HG03520 (cell line): ENCODE measurements around the gene KCNH8.

Experiments
- ATAC-seq: cut with Tn5 transposase; IDR thresholded peaks from one replicate; pipeline ENCODE4 v1.9.1; 2021; ENCODE audit warnings: mild to moderate bottlenecking, moderate library complexity; ENCODE audit not compliant: unreplicated experiment

The KCNH8 gene

DNA sequence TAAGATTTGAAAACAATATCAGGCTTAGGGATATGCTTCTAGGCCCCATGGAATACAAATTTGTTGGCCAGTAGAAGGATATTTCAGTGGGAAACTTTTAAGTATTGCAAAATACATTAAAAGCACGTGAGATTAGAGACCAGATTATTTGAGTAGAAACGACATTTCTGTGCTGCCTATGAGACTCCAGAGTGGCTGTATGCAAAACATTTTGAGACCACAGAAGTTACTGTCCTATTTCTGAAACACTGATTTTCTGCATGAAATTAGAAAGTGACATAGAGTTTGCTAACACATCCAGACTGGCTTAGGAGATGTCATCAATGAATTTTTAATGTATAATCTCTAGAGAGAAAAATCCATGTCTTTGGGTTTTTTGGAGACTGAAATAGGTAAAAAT is 99.8 kb downstream of the KCNH8 start:
- no peak for ATAC-seq

GRCh38 chr3:19248767-19249166 is 100.5 kb downstream of the KCNH8 start:
- no peak for ATAC-seq

- ATAC-seq, result no peak
Measured at GRCh38 chr3:19250959-19251610, 102.8 kb downstream of the KCNH8 start.

DNA sequence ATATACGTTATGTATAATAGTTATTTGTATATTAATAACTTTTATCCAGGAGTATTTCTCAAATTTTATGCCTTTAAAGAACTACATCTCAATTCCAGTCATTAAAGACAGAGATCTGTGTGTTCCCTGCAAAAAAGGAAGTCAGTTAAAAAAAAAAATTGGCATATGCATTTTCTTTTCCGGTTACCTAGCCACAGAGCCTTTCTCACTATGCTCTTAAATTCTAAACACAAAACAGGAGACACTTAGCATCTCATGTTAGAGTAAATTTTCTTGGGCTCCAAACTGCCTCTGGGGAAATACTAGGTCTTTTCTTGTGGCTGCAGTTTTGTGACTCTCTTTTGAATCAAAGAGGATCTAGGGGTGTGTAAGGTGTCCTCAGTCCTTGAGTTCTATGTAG is 105.9 kb downstream of the KCNH8 start:
- ATAC-seq, result no peak

GRCh38 chr3:19254784-19255338 is 106.6 kb downstream of the KCNH8 start:
- no peak for ATAC-seq

DNA sequence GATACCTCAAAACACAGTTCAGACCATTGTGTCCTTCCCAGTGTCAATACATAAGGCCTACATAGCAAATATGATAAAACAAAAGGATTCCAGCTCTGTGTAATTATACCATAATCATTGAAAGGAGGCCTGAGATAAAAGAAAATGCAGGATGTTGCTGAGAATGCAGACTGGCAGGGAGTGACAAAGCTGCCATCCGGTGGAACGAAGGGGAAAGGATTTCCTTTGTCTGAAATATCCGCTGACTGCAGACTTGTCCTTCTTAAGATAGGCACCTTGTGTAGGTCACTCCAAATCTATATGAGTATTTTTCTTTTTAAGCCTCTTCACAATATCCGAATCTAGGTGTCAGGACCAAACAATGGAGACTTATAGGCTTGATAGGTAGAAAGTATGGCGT is 108.0 kb downstream of the KCNH8 start:
- no peak for ATAC-seq

- ATAC-seq, result no peak
Measured at GRCh38 chr3:19263606-19264005, 115.3 kb downstream of the KCNH8 start.

GRCh38 chr3:19264424-19264823 is 116.1 kb downstream of the KCNH8 start:
- ATAC-seq, result no peak

DNA sequence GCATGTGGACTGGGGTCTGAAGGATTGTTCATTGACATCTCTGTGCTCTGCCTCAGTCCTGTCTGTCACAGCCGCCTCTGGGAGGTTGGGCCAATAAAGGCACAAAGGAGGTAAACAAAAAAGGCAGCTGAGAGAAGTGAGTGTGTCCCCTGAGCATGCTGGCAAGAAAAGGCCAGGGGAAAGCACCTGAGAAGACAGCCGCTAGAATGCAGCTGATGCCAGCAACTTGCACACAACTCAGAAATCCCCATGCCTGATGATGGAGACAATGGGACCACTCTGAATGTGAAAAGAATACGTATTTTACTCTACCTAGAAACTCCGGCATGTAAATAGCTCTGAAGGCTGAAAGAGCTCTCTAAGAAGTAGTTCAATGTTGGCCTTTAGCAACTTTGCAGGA is 118.7 kb downstream of the KCNH8 start:
- no peak for ATAC-seq

DNA sequence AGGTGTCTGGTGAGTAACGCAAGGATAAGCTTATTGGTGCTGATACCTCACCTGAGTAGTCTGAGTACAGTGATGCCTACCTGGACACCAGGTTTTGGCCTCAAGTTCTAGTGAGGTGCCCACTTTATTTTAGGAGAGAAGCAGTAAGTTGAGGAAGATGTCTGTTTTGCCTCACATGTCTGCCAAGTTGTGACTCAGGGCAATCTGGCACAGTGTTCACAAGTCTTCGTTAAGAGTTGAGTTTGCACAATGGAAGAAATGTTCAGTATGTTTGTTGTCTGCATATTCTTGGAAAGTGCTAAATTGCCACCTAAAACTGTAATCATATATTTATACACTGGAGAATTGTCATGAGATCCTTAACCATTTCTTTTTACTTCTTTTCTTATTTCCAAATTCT is 122.2 kb downstream of the KCNH8 start:
- ATAC-seq, result no peak

DNA sequence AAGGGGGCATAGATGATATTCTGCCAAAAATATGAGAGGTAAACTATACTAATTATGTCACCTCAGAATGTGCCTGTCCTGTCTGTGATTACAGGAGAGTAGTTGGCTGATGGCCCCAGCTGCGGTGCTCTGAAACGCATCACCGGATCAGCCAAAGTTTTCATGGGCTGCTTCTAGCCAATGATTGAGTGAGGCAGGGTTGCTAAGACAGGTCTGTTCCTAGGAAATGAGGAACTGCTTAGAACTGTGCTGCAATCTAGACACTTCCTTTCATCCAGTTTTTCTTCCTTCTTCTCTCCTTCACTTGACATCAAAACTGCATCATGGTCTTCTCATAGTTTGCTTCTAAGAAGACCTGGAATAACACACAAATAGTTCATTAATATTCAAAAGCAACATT is 124.0 kb downstream of the KCNH8 start:
- no peak for ATAC-seq

DNA sequence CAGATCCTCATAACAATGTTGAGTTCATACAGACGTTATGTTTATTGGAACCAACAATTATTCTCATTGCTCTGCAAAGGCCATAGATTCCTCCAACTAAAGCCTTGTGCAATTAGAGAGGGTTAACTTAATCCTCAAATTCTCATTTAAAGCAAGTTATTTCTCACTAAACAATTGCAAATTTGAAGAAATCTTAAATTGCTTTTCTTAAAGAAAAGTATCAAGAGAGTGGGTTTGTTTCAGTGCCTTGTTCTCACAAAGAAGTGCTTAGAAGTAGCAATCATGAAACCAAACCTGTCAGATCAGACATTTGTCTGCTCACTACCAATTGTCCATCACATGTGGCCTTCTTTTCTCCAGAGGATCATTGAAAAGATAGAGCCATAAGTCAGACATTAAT is 124.8 kb downstream of the KCNH8 start:
- ATAC-seq, result no peak

- no peak for ATAC-seq
Measured at GRCh38 chr3:19274576-19274975, 126.3 kb downstream of the KCNH8 start.

- ATAC-seq, result no peak
Measured at GRCh38 chr3:19284974-19285373, 136.7 kb downstream of the KCNH8 start.

GRCh38 chr3:19293295-19293694 is 145.0 kb downstream of the KCNH8 start:
- no peak for ATAC-seq

GRCh38 chr3:19295208-19295607 is 146.9 kb downstream of the KCNH8 start:
- ATAC-seq, result no peak

DNA sequence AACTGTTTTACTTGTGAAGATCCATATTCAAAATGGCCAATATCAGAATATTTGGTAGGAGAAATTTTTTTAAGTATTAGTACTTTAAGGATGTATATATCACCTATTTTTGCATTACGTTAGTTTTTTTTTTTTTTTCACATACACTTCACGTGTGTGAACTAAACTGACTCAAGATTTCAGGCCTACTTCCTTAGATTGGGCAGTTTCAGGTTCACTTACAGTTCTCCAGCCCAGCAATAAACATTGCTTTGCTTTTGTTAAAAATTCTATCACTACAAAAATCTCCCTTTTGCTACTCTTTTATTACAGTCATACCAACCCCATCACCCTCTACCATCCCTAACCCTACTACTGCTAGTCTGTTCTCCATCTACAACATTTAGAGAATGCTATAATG is 183.6 kb downstream of the KCNH8 start:
- ATAC-seq, result no peak

DNA sequence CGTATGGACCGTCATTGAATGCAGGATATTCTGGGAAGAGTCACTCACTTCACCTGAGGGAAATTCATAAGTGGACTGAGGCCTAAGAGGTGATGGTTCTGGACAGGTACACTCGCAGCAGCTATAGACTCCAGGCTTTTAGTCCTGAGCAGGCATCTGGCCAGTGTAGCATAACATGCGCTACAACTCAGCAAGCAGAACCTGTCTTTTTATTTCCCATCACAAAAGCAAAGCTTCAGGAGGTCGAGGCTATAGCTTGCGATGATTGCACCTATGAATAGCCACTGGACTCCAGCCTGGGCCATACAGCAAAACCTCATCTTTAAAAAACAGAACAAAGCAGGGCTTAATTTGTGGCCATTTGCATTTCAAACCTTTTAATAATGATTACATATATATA is 185.8 kb downstream of the KCNH8 start:
- no peak for ATAC-seq

DNA sequence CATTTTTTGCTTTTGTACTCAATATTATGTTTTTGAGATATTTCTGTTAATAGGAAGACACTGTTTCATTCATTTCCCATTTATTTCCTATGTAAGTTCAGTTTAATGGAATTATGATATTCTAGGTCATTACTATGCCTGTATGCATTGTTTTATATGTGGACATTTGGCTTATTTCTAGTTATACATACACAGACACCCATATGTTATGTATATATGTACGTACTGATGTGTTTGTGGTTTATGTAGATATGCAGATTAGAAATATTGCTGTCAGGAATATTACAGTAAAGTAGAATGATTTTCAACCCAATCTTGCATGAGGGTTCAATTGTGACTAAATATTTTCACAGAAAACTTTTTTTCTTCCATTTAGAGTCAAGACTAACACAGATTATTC is 190.5 kb downstream of the KCNH8 start:
- ATAC-seq, result no peak

GRCh38 chr3:19342389-19342788 is 194.1 kb downstream of the KCNH8 start:
- ATAC-seq, result no peak

- no peak for ATAC-seq
Measured at GRCh38 chr3:19346759-19347158, 198.4 kb downstream of the KCNH8 start.

- no peak for ATAC-seq
Measured at GRCh38 chr3:19347671-19348070, 199.4 kb downstream of the KCNH8 start.

- ATAC-seq, result no peak
Measured at GRCh38 chr3:19348500-19348899, 200.2 kb downstream of the KCNH8 start.
